Loucy (cell line): Measurements from ENCODE around the gene ZCCHC14.

Source experiments
- CTCF ChIP-seq: fragments of 200-600 bp; sonication (generic); conservative IDR thresholded peaks from 2 replicates; pipeline ENCODE4 v1.5.1; 2014; ENCODE audit warnings: mild to moderate bottlenecking, antibody characterized with exemption, low read length
- EZH2phosphoT487 ChIP-seq: fragments of 200-600 bp; IDR thresholded peaks from 2 replicates; pipeline ENCODE4 v1.6.1; 2018; ENCODE audit warnings: antibody characterized with exemption, mild to moderate bottlenecking, moderate library complexity, borderline replicate concordance

GRCh38 chr16:87380403-87380802, 112.4 kb downstream of the ZCCHC14 start:
- TF ChIP-seq CTCF (no peak), EZH2phosphoT487 (no peak)
